GM19324 (cell line): ENCODE results near the gene SLPI.

ENCODE experiments used
- ATAC-seq: cut with Tn5 transposase; IDR thresholded peaks from one replicate; pipeline ENCODE4 v1.9.1; 2021; ENCODE audit warnings: mild to moderate bottlenecking, moderate library complexity; ENCODE audit not compliant: unreplicated experiment, low FRiP score

Gene SLPI

GRCh38 chr20:45221076-45221475 lies 33.3 kb downstream of the SLPI start, which contains the start of gene SEMG2:
Gene SEMG2, plus strand, starts transcription at chr20:45221373. Its CDS starts 17 bp downstream, at chr20:45221390.
- ATAC-seq = no peak

GRCh38 chr20:45218636-45219035 lies 35.7 kb downstream of the SLPI start:
- no peak for ATAC-seq

DNA sequence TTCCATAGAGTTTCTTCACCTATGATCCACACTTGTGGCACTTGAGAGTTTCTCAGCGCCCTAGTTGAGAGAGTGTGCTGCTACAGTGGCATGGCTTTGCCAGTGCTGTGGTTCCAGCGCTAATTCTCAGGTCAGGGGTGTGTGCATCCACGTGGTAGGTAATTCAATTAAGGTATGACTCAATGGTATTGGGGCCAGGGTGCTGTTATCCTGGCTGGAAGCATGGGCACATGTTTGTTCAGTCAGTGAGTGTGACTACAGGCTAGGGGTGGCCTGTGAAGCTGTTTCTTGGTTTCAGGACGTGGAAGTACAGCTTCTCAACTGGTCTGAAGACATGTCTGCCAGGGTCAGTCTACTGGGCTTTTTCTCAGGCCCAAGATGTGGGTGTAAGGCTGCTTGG lies 36.2 kb downstream of the SLPI start:
- ATAC-seq = no peak

GRCh38 chr20:45212836-45213235 lies 41.5 kb downstream of the SLPI start:
- no peak for ATAC-seq

- ATAC-seq = no peak
These were observed 42.5 kb downstream of the SLPI start for GRCh38 chr20:45211569-45212474.

DNA sequence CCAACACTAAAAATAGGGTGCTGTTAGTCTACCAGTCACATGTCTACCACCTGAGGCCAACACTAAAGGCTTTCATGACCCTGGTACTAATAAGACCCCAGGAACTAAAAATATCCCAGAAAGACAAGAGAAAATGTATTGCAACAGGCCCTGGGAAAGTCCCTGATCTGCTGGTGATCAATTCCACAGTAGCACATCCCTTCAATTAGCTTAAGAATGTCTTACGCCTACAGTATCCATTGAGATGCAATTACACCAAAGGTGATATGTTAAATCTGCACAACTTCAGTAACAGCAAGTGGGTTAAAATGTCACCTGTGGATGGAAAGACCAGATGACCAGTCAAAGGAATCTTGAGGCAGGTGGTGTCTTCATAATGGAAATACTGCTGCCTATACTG lies 44.4 kb downstream of the SLPI start:
- no peak for ATAC-seq

GRCh38 chr20:45206725-45207124 lies 47.6 kb downstream of the SLPI start, which contains the start of gene SEMG1:
Gene SEMG1, plus strand, starts transcription at chr20:45207033. Its CDS starts 21 bp downstream, at chr20:45207054.
- no peak for ATAC-seq
